WTC11 (cell line): ENCODE data around the gene AGPS. TPM values are rescaled to one million over a fixed set of nuclear protein-coding genes. Genes with fewer than 3 reads are reported as not detected.

Experiments used
- ATAC-seq: fragments of 200-7000 bp; cut with Tn5 transposase; 2 replicates; pipeline ENCODE4 v1.10.0; 2021; ENCODE audit warnings: mild to moderate bottlenecking, moderate library complexity
- CTCF ChIA-PET: fragments of 300-600 bp; sonication (Branson Sonifier 250); formaldehyde crosslinking; loops from one replicate; lab custom pipeline; 2021; ENCODE audit warnings: antibody characterized with exemption; lab: Charles Lee
- POLR2A ChIA-PET: fragments of 350-600 bp; sonication (Branson Sonifier 250); formaldehyde crosslinking; loops from one replicate; lab custom pipeline; 2021; ENCODE audit warnings: antibody characterized with exemption; lab: Charles Lee
- DNase-seq: peaks from one replicate; pipeline ENCODE4 v3.0.0; 2021; ENCODE audit warnings: low spot score
- H3K27ac Mint-ChIP-seq: 2 replicates; pipeline ENCODE4 v1.8.0; 2021; ENCODE audit warnings: mixed read lengths
- H3K27me3 Mint-ChIP-seq: 2 replicates; pipeline ENCODE4 v1.8.0; 2021; ENCODE audit warnings: low read depth, mild to moderate bottlenecking, moderate library complexity, mixed read lengths
- H3K36me3 Mint-ChIP-seq: 2 replicates; pipeline ENCODE4 v1.8.0; 2021; ENCODE audit warnings: mixed read lengths
- H3K4me1 Mint-ChIP-seq: 2 replicates; pipeline ENCODE4 v1.8.0; 2022; ENCODE audit warnings: mixed read lengths
- H3K4me3 Mint-ChIP-seq: 2 replicates; pipeline ENCODE4 v1.8.0; 2021; ENCODE audit warnings: mild to moderate bottlenecking, moderate library complexity, mixed read lengths
- H3K9me3 Mint-ChIP-seq: 2 replicates; pipeline ENCODE4 v1.8.0; 2021; ENCODE audit warnings: mixed read lengths
- CREB1 ChIP-seq: sonication (generic); formaldehyde crosslinking; IDR thresholded peaks from 2 replicates; pipeline ENCODE4 v1.8.0; 2023; ENCODE audit warnings: mild to moderate bottlenecking, missing genetic modification reagents
- CREM ChIP-seq: sonication (generic); formaldehyde crosslinking; IDR thresholded peaks from 2 replicates; pipeline ENCODE4 v1.8.1; 2022; ENCODE audit warnings: mild to moderate bottlenecking, missing genetic modification reagents, moderate library complexity
- ELF4 ChIP-seq: sonication (generic); formaldehyde crosslinking; IDR thresholded peaks from 2 replicates; pipeline ENCODE4 v1.8.1; 2022; ENCODE audit warnings: low read depth, mild to moderate bottlenecking, moderate library complexity, missing genetic modification reagents
- FOXP1 ChIP-seq: sonication (generic); formaldehyde crosslinking; IDR thresholded peaks from 2 replicates; pipeline ENCODE4 v1.8.0; 2022; ENCODE audit warnings: missing genetic modification reagents, mild to moderate bottlenecking, moderate library complexity, borderline replicate concordance
- GABPB1 ChIP-seq: sonication (generic); formaldehyde crosslinking; IDR thresholded peaks from 2 replicates; pipeline ENCODE4 v1.8.1; 2023; ENCODE audit warnings: mild to moderate bottlenecking, missing genetic modification reagents
- GTF2I ChIP-seq: fragments of 250-450 bp; sonication (Bioruptor Pico); conservative IDR thresholded peaks from 2 replicates; pipeline ENCODE4 v1.4.0; 2021; ENCODE audit warnings: mild to moderate bottlenecking
- NR2C2 ChIP-seq: sonication (generic); formaldehyde crosslinking; IDR thresholded peaks from 2 replicates; pipeline ENCODE4 v1.8.0; 2022; ENCODE audit warnings: mild to moderate bottlenecking, missing genetic modification reagents
- NR3C1 ChIP-seq: sonication (generic); formaldehyde crosslinking; conservative IDR thresholded peaks from 2 replicates; pipeline ENCODE4 v1.8.1; 2023; ENCODE audit warnings: low read depth, mild to moderate bottlenecking, missing genetic modification reagents
- OVOL2 ChIP-seq: fragments of 250-450 bp; sonication (Bioruptor Pico); IDR thresholded peaks from 2 replicates; pipeline ENCODE4 v1.9.0; 2021; ENCODE audit warnings: mild to moderate bottlenecking, borderline replicate concordance
- RORB ChIP-seq: fragments of 250-450 bp; sonication (Bioruptor Pico); IDR thresholded peaks from 2 replicates; pipeline ENCODE4 v1.9.0; 2021; ENCODE audit warnings: mild to moderate bottlenecking
- TCF7 ChIP-seq: sonication (generic); formaldehyde crosslinking; IDR thresholded peaks from 2 replicates; pipeline ENCODE4 v1.8.0; 2022; ENCODE audit warnings: mild to moderate bottlenecking, low read depth, missing genetic modification reagents, moderate library complexity
- TEAD1 ChIP-seq: sonication (generic); formaldehyde crosslinking; IDR thresholded peaks from 2 replicates; pipeline ENCODE4 v1.8.0; 2022; ENCODE audit warnings: mild to moderate bottlenecking, missing genetic modification reagents
- ZBTB21 ChIP-seq: sonication (generic); formaldehyde crosslinking; IDR thresholded peaks from 2 replicates; pipeline ENCODE4 v1.8.1; 2023; ENCODE audit warnings: mild to moderate bottlenecking, missing genetic modification reagents, borderline replicate concordance
- ZNF263 ChIP-seq: sonication (generic); formaldehyde crosslinking; IDR thresholded peaks from 2 replicates; pipeline ENCODE4 v1.8.1; 2022; ENCODE audit warnings: low read depth, mild to moderate bottlenecking, moderate library complexity, missing genetic modification reagents
- ZNF317 ChIP-seq: sonication (generic); formaldehyde crosslinking; IDR thresholded peaks from 2 replicates; pipeline ENCODE4 v1.8.1; 2023; ENCODE audit warnings: low read depth, mild to moderate bottlenecking, moderate library complexity, missing genetic modification reagents, borderline replicate concordance
- ZNF671 ChIP-seq: fragments of 250-450 bp; sonication (Bioruptor Pico); IDR thresholded peaks from 2 replicates; pipeline ENCODE4 v1.8.0; 2021; ENCODE audit warnings: mild to moderate bottlenecking
- total RNA-seq: library from RNA; stranded (reverse); gene quantifications from 3 replicates; pipeline ENCODE4 v1.2.3, GENCODE V29; 2021
- TF ChIP-seq, protein P1 (sequence below): fragments of 250-450 bp; sonication (Bioruptor Pico); IDR thresholded peaks from 2 replicates; pipeline ENCODE4 v1.9.0; 2021; ENCODE audit warnings: mild to moderate bottlenecking, borderline replicate concordance
- TF ChIP-seq, protein P2 (sequence below): sonication (generic); formaldehyde crosslinking; IDR thresholded peaks from 2 replicates; pipeline ENCODE4 v1.8.1; 2022; ENCODE audit warnings: mild to moderate bottlenecking, moderate library complexity, missing genetic modification reagents
- TF ChIP-seq, protein P3 (sequence below): sonication (generic); formaldehyde crosslinking; IDR thresholded peaks from 2 replicates; pipeline ENCODE4 v1.8.1; 2023; ENCODE audit warnings: mild to moderate bottlenecking, missing genetic modification reagents
- TF ChIP-seq, protein P4 (sequence below): sonication (generic); formaldehyde crosslinking; IDR thresholded peaks from 2 replicates; pipeline ENCODE4 v1.8.1; 2022; ENCODE audit warnings: mild to moderate bottlenecking, missing genetic modification reagents, moderate library complexity, borderline replicate concordance

Gene AGPS
- total RNA-seq, 1 experiment from 2014 or later = 60.8 TPM

DNA sequence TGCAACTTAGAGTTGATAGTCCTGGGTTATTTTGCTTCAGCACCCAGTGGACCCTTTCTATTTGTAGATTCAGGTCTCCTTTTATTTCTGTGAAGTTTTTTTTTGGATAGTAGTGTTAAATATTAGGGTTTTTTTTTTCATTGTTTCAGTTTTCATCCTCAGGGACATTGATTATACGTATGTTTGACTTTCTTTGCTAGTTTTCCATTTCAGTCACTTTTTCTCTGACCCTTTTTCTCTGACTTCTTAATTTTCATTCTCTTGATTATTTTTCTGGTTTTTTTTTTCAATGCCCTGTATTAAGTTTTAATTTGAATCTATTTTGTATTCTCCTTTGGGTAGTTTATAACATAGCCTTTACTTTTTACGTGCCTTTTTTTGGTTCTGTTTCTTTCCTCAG, 79.4 kb downstream of the AGPS start:
- Mint-ChIP-seq H3K4me1 (peaks cover 9% of the 10 kb centered on the region), H3K36me3 (peaks cover 35% of the 10 kb centered on the region), H3K9me3 (peaks cover 30% of the 10 kb centered on the region)
- no peak for ATAC-seq
- POLR2A ChIA-PET = no interaction called here
- no peak for TF ChIP-seq ZBTB21 (CRISPR knock-in tag)
- TF ChIP-seq, all 79 proteins: peak for 0
- Mint-ChIP-seq H3K27me3 (no peaks in the 10 kb centered on the region), H3K4me3 (no peak overlapping the region), H3K27ac (no peak overlapping the region)
- no peak for DNase-seq
- CTCF ChIA-PET = no interaction called here

DNA sequence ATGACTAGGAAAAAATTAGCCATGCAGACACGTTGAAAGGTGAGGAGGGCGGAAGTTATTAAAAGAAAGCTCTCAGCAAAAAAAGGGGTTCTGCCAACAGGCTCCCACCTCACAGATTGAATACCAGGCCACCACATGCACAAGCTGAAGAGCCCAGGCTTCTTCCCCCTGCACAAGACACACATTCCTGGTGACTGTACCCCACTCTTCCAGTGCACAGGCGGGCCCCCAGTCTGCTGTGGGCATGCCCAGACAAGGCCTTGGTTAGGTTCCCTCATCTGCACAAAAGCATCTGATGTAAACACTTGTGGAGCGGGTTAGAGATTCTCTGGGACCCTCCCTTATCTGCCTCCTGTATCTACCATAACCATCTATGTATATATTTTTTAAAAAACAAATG, 81.7 kb downstream of the AGPS start:
- no peak for DNase-seq
- Mint-ChIP-seq H3K4me1 (peaks cover 9% of the 10 kb centered on the region), H3K27me3 (no peaks in the 10 kb centered on the region), H3K4me3 (no peak overlapping the region), H3K36me3 (peaks cover 32% of the 10 kb centered on the region), H3K27ac (no peak overlapping the region), H3K9me3 (peaks cover 33% of the 10 kb centered on the region)
- ATAC-seq = no peak
- TF ChIP-seq ZNF317 = no peak
- no peak for TF ChIP-seq TCF7 (CRISPR knock-in tag)
- no peak for TF ChIP-seq FOXP1 (CRISPR knock-in tag)
- TF ChIP-seq, protein P1, sequence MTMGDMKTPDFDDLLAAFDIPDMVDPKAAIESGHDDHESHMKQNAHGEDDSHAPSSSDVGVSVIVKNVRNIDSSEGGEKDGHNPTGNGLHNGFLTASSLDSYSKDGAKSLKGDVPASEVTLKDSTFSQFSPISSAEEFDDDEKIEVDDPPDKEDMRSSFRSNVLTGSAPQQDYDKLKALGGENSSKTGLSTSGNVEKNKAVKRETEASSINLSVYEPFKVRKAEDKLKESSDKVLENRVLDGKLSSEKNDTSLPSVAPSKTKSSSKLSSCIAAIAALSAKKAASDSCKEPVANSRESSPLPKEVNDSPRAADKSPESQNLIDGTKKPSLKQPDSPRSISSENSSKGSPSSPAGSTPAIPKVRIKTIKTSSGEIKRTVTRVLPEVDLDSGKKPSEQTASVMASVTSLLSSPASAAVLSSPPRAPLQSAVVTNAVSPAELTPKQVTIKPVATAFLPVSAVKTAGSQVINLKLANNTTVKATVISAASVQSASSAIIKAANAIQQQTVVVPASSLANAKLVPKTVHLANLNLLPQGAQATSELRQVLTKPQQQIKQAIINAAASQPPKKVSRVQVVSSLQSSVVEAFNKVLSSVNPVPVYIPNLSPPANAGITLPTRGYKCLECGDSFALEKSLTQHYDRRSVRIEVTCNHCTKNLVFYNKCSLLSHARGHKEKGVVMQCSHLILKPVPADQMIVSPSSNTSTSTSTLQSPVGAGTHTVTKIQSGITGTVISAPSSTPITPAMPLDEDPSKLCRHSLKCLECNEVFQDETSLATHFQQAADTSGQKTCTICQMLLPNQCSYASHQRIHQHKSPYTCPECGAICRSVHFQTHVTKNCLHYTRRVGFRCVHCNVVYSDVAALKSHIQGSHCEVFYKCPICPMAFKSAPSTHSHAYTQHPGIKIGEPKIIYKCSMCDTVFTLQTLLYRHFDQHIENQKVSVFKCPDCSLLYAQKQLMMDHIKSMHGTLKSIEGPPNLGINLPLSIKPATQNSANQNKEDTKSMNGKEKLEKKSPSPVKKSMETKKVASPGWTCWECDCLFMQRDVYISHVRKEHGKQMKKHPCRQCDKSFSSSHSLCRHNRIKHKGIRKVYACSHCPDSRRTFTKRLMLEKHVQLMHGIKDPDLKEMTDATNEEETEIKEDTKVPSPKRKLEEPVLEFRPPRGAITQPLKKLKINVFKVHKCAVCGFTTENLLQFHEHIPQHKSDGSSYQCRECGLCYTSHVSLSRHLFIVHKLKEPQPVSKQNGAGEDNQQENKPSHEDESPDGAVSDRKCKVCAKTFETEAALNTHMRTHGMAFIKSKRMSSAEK (CRISPR knock-in tag) = no peak
- POLR2A ChIA-PET = no interaction called here
- CTCF ChIA-PET = interaction anchor here (0.7 kb wide), 1 partner anchor 325 kb away, joined by 3 read pairs; no protein-coding TSS in a partner anchor

DNA sequence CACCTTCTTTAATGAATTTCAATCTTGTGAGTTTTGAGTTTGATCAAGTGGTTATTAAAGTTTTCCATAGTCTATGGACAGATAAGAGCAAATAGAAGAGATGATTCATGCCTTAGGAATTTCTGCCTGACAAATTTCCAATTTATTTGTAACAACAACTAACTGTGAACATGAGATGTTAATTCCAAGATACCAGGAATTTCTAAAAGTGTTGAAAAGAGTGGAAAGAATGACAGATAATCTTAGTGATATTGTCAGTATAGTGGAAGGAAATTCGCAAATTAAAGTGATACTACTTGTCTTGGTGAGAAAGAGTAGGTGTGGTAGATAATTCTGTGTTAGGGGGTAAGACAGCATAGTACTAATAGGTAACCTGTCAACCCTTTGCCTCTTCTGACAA, 82.4 kb downstream of the AGPS start:
- H3K36me3 Mint-ChIP-seq = peaks cover 36% of the 10 kb centered on the region
- H3K27me3 Mint-ChIP-seq = no peaks in the 10 kb centered on the region
- no peak for ATAC-seq
- CTCF ChIA-PET = interaction anchor here (0.7 to 1.4 kb wide), 2 partner anchors 129 to 326 kb away, joined by 3 read pairs; no protein-coding TSS in a partner anchor
- no peak overlapping the region for H3K27ac Mint-ChIP-seq
- no peak for DNase-seq
- TF ChIP-seq RORB (CRISPR knock-in tag) = no peak
- no peak for TF ChIP-seq ZNF671 (CRISPR knock-in tag)
- TF ChIP-seq CREM (CRISPR knock-in tag) = no peak
- no peak for TF ChIP-seq GABPB1
- no peak for TF ChIP-seq CREB1 (CRISPR knock-in tag)
- no peak for TF ChIP-seq OVOL2 (CRISPR knock-in tag)
- no peak for TF ChIP-seq GTF2I
- no peak for TF ChIP-seq TEAD1
- TF ChIP-seq, protein P2, sequence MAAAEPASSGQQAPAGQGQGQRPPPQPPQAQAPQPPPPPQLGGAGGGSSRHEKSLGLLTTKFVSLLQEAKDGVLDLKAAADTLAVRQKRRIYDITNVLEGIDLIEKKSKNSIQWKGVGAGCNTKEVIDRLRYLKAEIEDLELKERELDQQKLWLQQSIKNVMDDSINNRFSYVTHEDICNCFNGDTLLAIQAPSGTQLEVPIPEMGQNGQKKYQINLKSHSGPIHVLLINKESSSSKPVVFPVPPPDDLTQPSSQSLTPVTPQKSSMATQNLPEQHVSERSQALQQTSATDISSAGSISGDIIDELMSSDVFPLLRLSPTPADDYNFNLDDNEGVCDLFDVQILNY (CRISPR knock-in tag) = no peak
- TF ChIP-seq, protein P3, sequence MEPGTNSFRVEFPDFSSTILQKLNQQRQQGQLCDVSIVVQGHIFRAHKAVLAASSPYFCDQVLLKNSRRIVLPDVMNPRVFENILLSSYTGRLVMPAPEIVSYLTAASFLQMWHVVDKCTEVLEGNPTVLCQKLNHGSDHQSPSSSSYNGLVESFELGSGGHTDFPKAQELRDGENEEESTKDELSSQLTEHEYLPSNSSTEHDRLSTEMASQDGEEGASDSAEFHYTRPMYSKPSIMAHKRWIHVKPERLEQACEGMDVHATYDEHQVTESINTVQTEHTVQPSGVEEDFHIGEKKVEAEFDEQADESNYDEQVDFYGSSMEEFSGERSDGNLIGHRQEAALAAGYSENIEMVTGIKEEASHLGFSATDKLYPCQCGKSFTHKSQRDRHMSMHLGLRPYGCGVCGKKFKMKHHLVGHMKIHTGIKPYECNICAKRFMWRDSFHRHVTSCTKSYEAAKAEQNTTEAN (CRISPR knock-in tag) = no peak
- TF ChIP-seq NR3C1 (CRISPR knock-in tag) = no peak
- no peak for TF ChIP-seq ELF4
- TF ChIP-seq ZNF263 (CRISPR knock-in tag) = no peak
- TF ChIP-seq, protein P4, sequence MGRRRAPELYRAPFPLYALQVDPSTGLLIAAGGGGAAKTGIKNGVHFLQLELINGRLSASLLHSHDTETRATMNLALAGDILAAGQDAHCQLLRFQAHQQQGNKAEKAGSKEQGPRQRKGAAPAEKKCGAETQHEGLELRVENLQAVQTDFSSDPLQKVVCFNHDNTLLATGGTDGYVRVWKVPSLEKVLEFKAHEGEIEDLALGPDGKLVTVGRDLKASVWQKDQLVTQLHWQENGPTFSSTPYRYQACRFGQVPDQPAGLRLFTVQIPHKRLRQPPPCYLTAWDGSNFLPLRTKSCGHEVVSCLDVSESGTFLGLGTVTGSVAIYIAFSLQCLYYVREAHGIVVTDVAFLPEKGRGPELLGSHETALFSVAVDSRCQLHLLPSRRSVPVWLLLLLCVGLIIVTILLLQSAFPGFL (CRISPR knock-in tag) = no peak
- no peak for TF ChIP-seq NR2C2 (CRISPR knock-in tag)
- TF ChIP-seq, all 79 proteins: peak for 0
- Mint-ChIP-seq H3K4me3 (no peak overlapping the region), H3K4me1 (peaks cover 9% of the 10 kb centered on the region), H3K9me3 (peaks cover 34% of the 10 kb centered on the region)
- POLR2A ChIA-PET = no interaction called here
